Suprapubic skin (tissue), 4 donors: ENCODE data around the gene TMEM135. TPM values are rescaled to one million over a fixed set of nuclear protein-coding genes. Genes with fewer than 3 reads are reported as not detected.

ENCODE experiments used
- DNase-seq, 2 donors: peaks; one replicate each; pipeline ENCODE4 v3.0.0-alpha.2; 2019; ENCODE audit warnings: low spot score in 2 of 2
- H3K27ac ChIP-seq: fragments of 200-600 bp; sonication (generic); one replicate; pipeline ENCODE4 v1.5.1; 2019
- H3K27me3 ChIP-seq: fragments of 200-600 bp; sonication (generic); one replicate; pipeline ENCODE4 v1.5.1; 2019
- H3K36me3 ChIP-seq: fragments of 200-600 bp; sonication (generic); one replicate; pipeline ENCODE4 v1.5.1; 2019
- H3K4me1 ChIP-seq: fragments of 200-600 bp; sonication (generic); one replicate; pipeline ENCODE4 v1.5.1; 2019
- H3K4me3 ChIP-seq: fragments of 200-600 bp; sonication (generic); one replicate; pipeline ENCODE4 v1.5.1; 2019; ENCODE audit warnings: mild to moderate bottlenecking
- H3K9me3 ChIP-seq: fragments of 200-600 bp; sonication (generic); one replicate; pipeline ENCODE4 v1.5.1; 2019
- EP300 ChIP-seq: sonication (generic); formaldehyde crosslinking; IDR thresholded peaks from one replicate; pipeline ENCODE4 v1.6.1; 2017; ENCODE audit warnings: antibody characterized with exemption
- POLR2A ChIP-seq, 2 donors: fragments of 450-650 bp; IDR thresholded peaks; one replicate each; pipeline ENCODE4 v1.6.1; 2017; ENCODE audit warnings: antibody characterized with exemption in 2 of 2, mild to moderate bottlenecking in 2 of 2, moderate library complexity in 2 of 2
- POLR2AphosphoS5 ChIP-seq, 3 donors: sonication (generic); formaldehyde crosslinking; IDR thresholded peaks; one replicate each; pipeline ENCODE4 v1.6.1; 2017; ENCODE audit warnings: antibody characterized with exemption in 3 of 3
- WGBS: methylation state at CpG from one replicate; pipeline ENCODE4 v1.1.5; 2018; 5-methylcytosine and 5-hydroxymethylcytosine counted together
- total RNA-seq, 4 donors: library from RNA; depleted of rRNA; stranded (reverse); fragments of >200 nt; gene quantifications; one replicate each; pipeline ENCODE4 v1.1.0, GENCODE V29; 2016
- TF ChIP-seq, protein P1 (sequence below), 2 donors: fragments of 200-600 bp in 1 of 2; fragments of 450-650 bp in 1 of 2; sonication (generic) in 1 of 2; IDR thresholded peaks; one replicate each; pipeline ENCODE4 v1.5.1; 2016 to 2019; ENCODE audit warnings: antibody characterized with exemption in 2 of 2, mild to moderate bottlenecking in 1 of 2, moderate library complexity in 1 of 2

TMEM135 gene
- total RNA-seq, 4 donors from 2014 or later = 5.8 to 22.3 (median 11.0) TPM

DNA sequence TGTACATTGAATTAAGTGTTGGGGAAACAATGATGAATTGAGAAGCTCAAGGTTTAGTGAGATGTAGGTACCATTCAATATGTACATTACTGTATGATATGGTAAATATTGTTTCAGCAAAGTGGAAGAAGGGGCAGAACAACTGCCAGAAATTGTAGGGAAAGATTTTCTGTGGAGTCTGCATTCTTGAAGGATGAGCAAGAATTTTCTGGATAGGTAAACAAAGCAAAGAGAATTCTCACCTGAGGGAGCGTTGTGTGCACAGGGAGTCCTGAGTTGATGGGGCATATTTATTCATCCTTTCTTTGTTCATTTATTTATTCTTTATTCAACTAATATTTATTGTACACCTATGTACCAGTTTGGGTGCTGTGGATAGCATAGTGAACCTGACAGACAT lies 83.2 kb downstream of the TMEM135 start:
- no peak overlapping the region for H3K4me3 ChIP-seq
- H3K27me3 ChIP-seq = no peaks in the 10 kb centered on the region
- no peaks in the 10 kb centered on the region for H3K9me3 ChIP-seq
- H3K36me3 ChIP-seq = no peaks in the 10 kb centered on the region
- 98% methylated on average over 1 of the region's 1 CpG for WGBS
- H3K27ac ChIP-seq = no peak overlapping the region
- TF ChIP-seq EP300 (no peak), POLR2AphosphoS5 (IDR thresholded peaks at IDR 0.05) (no peak)
- H3K4me1 ChIP-seq = no peaks in the 10 kb centered on the region
- no peak for DNase-seq

DNA sequence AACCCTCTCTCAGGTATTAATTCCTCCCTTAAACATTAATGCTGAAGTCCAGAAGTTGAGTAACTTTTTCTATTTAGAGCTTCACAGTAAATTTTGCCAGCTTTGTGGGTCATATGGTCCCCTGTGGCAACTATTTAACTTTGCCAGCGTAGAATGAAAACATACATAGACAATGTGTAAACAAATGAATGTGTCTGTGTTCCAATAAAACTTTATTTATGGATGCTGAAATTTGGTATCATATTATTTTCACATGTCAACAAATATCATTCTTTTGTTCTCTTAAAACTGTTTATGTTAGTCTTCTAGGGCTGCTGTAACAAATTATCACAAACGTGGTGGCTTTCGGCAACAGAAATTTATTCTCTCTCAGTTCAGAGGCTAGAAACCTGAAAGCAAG lies 85.1 kb downstream of the TMEM135 start:
- WGBS = 96% methylated on average over 3 of the region's 3 CpGs
- no peaks in the 10 kb centered on the region for H3K9me3 ChIP-seq
- no peaks in the 10 kb centered on the region for H3K4me1 ChIP-seq
- TF ChIP-seq, protein P1, sequence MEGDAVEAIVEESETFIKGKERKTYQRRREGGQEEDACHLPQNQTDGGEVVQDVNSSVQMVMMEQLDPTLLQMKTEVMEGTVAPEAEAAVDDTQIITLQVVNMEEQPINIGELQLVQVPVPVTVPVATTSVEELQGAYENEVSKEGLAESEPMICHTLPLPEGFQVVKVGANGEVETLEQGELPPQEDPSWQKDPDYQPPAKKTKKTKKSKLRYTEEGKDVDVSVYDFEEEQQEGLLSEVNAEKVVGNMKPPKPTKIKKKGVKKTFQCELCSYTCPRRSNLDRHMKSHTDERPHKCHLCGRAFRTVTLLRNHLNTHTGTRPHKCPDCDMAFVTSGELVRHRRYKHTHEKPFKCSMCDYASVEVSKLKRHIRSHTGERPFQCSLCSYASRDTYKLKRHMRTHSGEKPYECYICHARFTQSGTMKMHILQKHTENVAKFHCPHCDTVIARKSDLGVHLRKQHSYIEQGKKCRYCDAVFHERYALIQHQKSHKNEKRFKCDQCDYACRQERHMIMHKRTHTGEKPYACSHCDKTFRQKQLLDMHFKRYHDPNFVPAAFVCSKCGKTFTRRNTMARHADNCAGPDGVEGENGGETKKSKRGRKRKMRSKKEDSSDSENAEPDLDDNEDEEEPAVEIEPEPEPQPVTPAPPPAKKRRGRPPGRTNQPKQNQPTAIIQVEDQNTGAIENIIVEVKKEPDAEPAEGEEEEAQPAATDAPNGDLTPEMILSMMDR (IDR thresholded peaks at IDR 0.05) = no peak
- no peak for TF ChIP-seq POLR2A (IDR thresholded peaks at IDR 0.05)
- TF ChIP-seq POLR2AphosphoS5 (IDR thresholded peaks at IDR 0.05) = no peak
- TF ChIP-seq EP300 = no peak
- no peak overlapping the region for H3K27ac ChIP-seq
- no peak for DNase-seq
- H3K4me3 ChIP-seq = no peak overlapping the region
- no peaks in the 10 kb centered on the region for H3K36me3 ChIP-seq
- no peaks in the 10 kb centered on the region for H3K27me3 ChIP-seq

DNA sequence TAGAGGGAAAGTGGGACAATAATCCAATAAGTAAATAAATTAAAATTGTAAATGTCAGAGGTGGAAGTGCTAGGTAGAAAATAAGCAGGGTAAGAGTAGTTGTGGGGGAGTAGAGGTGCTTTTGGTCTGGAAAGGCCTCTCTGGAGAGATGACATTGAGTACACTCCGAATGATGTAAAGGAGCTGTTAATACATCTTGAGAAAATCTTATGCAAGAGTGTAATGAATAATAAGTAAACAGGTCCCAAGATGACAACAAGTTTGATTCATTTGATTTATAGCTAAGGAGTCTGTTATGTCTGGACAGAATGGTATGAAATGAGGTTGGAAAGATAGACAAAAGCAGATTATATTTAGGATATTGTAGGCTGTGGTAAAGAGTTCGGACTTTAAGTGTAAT lies 87.5 kb downstream of the TMEM135 start:
- H3K27me3 ChIP-seq = no peaks in the 10 kb centered on the region
- no peaks in the 10 kb centered on the region for H3K36me3 ChIP-seq
- H3K4me1 ChIP-seq = no peaks in the 10 kb centered on the region
- no peak for DNase-seq
- no peak for TF ChIP-seq POLR2A (IDR thresholded peaks at IDR 0.05)
- TF ChIP-seq POLR2AphosphoS5 (IDR thresholded peaks at IDR 0.05) = no peak
- H3K4me3 ChIP-seq = no peak overlapping the region
- H3K9me3 ChIP-seq = no peaks in the 10 kb centered on the region
- H3K27ac ChIP-seq = no peak overlapping the region
- 81% methylated on average over 2 of the region's 2 CpGs for WGBS

DNA sequence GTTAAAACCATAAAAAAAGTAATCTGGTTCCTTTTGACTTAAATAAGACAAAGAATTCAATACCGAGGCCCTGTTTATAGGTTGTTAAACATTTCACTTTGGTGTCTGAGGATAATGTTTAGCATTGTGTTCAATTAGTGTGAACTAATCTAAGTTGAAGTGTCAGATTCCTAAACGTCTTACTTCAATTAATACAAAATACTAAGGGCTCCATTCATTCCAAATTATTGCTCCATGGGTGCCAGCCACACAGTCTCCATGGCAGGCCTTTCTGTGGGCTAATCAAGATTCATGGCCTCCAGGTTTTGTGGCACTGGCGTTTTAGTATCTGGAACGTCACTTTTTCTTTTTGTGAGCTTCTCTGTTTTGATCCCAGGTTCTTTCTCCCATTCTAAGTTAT lies 89.4 kb downstream of the TMEM135 start:
- WGBS = 79% methylated on average over 4 of the region's 4 CpGs
- no peaks in the 10 kb centered on the region for H3K4me1 ChIP-seq
- H3K4me3 ChIP-seq = no peak overlapping the region
- no peaks in the 10 kb centered on the region for H3K36me3 ChIP-seq
- H3K9me3 ChIP-seq = no peaks in the 10 kb centered on the region
- H3K27ac ChIP-seq = no peak overlapping the region
- TF ChIP-seq EP300 (no peak), POLR2AphosphoS5 (IDR thresholded peaks at IDR 0.05) (no peak), POLR2A (IDR thresholded peaks at IDR 0.05) (no peak)
- TF ChIP-seq, protein P1 (IDR thresholded peaks at IDR 0.05) = no peak
- no peaks in the 10 kb centered on the region for H3K27me3 ChIP-seq
- DNase-seq = no peak

DNA sequence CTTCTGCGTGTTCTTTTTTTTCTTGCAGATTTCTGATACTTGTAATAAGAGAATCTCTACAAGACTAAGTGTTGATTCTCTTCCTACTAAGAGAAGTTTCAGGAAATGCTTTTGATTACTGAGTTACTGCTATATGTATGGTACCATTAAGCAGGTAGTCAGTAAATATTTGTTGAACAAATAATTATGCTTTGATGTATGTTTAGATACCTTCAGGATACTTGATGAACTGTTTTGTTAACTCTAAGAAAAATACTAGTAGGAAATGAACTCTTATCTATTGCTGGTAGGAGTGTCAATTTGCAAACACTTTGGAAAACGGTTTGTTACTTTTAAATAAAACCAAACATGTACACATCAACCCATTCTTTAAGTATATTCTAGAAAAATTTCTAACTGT lies 90.6 kb downstream of the TMEM135 start:
- Histone ChIP-seq H3K36me3 (no peaks in the 10 kb centered on the region), H3K4me3 (no peak overlapping the region), H3K27ac (no peak overlapping the region), H3K4me1 (no peaks in the 10 kb centered on the region), H3K9me3 (no peaks in the 10 kb centered on the region), H3K27me3 (no peaks in the 10 kb centered on the region)
- WGBS = 89% methylated on average over 2 of the region's 2 CpGs
- TF ChIP-seq, protein P1 (IDR thresholded peaks at IDR 0.05) = no peak
- TF ChIP-seq EP300 (no peak), POLR2A (IDR thresholded peaks at IDR 0.05) (no peak), POLR2AphosphoS5 (IDR thresholded peaks at IDR 0.05) (no peak)
- no peak for DNase-seq

DNA sequence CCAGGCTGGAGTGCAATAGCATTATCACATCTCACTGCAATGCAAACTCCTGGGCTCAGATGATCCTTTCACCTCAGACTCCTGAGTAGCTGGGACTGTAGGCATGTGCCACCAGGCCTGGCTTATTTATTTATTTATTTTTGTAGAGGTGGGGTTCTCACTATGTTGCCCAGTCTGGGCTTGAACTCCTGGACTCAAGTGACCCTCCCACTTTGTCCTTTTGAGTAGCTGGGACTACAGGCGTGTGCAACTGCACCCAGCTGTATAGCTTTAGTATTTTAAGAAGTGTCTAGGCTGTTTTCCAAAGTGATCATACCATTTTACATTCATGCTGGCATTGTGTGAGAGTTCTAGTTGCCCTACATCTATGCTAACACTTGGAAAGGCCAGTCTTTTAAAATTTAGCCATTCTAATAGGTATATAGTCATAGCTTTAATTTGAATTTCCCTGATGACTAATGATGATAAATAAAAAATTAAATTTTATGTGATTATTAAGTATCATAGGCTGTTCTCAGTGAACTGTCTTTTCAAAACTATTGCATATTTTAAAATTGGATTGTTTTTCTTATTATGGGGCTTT lies 96.9 kb downstream of the TMEM135 start:
- H3K4me3 ChIP-seq = no peak overlapping the region
- 93% methylated on average over 1 of the region's 1 CpG for WGBS

More for the DNA sequence above, 96.9 kb downstream of the TMEM135 start:
- Histone ChIP-seq H3K27me3 (no peaks in the 10 kb centered on the region), H3K4me1 (no peaks in the 10 kb centered on the region), H3K36me3 (no peaks in the 10 kb centered on the region), H3K9me3 (peaks cover 8% of the 10 kb centered on the region), H3K27ac (no peak overlapping the region)
- TF ChIP-seq EP300 = no peak
- no peak for TF ChIP-seq POLR2AphosphoS5 (IDR thresholded peaks at IDR 0.05)
- TF ChIP-seq, protein P1 (IDR thresholded peaks at IDR 0.05) = no peak
- no peak for TF ChIP-seq POLR2A (IDR thresholded peaks at IDR 0.05)
- DNase-seq = no peak
